HG02970 (cell line): ENCODE data around the gene TMEM184B.
"Not testable (repeated sequence)": the region's sequence is repeated elsewhere in the genome, so short reads cannot be mapped to it uniquely, and the experiment has no call there.

Experiments used
- ATAC-seq: cut with Tn5 transposase; IDR thresholded peaks from one replicate; pipeline ENCODE4 v1.9.1; 2021; ENCODE audit warnings: mild to moderate bottlenecking, moderate library complexity, moderate number of reproducible peaks; ENCODE audit not compliant: unreplicated experiment, low FRiP score

TMEM184B gene

GRCh38 chr22:38250643-38251340 is 22.0 kb downstream of the TMEM184B start:
- no peak for ATAC-seq

- ATAC-seq = no peak
Measured at GRCh38 chr22:38249803-38250642, 22.8 kb downstream of the TMEM184B start.

- ATAC-seq = no peak
Measured at GRCh38 chr22:38249301-38249700, 23.5 kb downstream of the TMEM184B start.

GRCh38 chr22:38248280-38248679 is 24.5 kb downstream of the TMEM184B start:
- no peak for ATAC-seq

- ATAC-seq = no peak
Measured at GRCh38 chr22:38247713-38248112, 25.1 kb downstream of the TMEM184B start.

GRCh38 chr22:38246692-38247091 is 26.1 kb downstream of the TMEM184B start:
- ATAC-seq = no peak

- ATAC-seq = no peak
Measured at GRCh38 chr22:38246046-38246658, 26.7 kb downstream of the TMEM184B start.

GRCh38 chr22:38244106-38244505 is 28.7 kb downstream of the TMEM184B start:
- ATAC-seq = no peak

GRCh38 chr22:38243007-38243765 is 29.6 kb downstream of the TMEM184B start:
- no peak for ATAC-seq

GRCh38 chr22:38240734-38241252 is 32.0 kb downstream of the TMEM184B start:
- no peak for ATAC-seq

- no peak for ATAC-seq
Measured at GRCh38 chr22:38239101-38239761, 33.6 kb downstream of the TMEM184B start.

- no peak for ATAC-seq
Measured at GRCh38 chr22:38238519-38239071, 34.2 kb downstream of the TMEM184B start.

GRCh38 chr22:38236786-38237185 is 36.0 kb downstream of the TMEM184B start:
- no peak for ATAC-seq

GRCh38 chr22:38235240-38235850 is 37.5 kb downstream of the TMEM184B start:
- ATAC-seq = no peak

GRCh38 chr22:38233856-38234255 is 39.0 kb downstream of the TMEM184B start:
- not testable (repeated sequence) for ATAC-seq

- no peak for ATAC-seq
Measured at GRCh38 chr22:38233427-38233826, 39.4 kb downstream of the TMEM184B start.

GRCh38 chr22:38232196-38232595 is 40.6 kb downstream of the TMEM184B start:
- no peak for ATAC-seq

- ATAC-seq = no peak
Measured at GRCh38 chr22:38230916-38231315, 41.9 kb downstream of the TMEM184B start.
